HG02798 (cell line): ENCODE data around the gene TMEM255B.
"Not testable (repeated sequence)": the region's sequence is repeated elsewhere in the genome, so short reads cannot be mapped to it uniquely, and the experiment has no call there.

Source experiments
- ATAC-seq: cut with Tn5 transposase; IDR thresholded peaks from one replicate; pipeline ENCODE4 v1.9.1; 2021; ENCODE audit warnings: mild to moderate bottlenecking; ENCODE audit not compliant: unreplicated experiment, poor library complexity

TMEM255B gene

DNA sequence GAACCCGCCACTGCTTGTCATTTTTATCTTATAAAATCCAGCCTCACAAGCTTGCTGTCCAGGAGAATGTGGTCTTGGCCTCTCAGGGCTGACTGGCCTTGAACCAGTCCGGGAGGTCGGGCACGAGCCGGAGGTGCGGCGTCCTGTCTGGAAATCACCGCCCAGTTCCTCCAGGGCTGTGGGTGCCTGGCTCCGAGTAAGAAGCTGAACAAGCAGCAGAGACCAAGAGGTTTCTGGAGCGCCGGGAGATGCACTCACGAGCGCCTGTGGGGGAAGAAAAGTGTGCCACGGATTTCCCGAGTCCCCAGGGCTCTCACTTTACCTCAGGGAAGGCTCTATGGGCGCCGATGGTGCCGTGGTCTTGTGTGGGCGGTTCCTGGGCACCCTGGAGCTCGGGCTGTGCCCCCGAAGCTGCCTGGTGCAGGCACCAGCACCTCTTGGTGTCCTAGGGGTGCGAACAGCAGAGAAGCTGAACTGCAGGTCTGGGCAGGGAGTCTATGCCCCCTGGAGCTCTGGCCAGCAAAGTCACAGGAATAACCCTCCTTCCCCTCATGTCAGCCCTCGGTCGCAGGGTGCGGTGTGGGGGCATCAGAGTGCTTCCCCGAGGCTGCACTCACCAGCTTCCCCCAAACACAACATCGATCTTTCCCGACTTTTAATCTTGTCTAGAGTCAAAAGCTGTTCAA, 54.9 kb downstream of the TMEM255B start:
- no peak for ATAC-seq

DNA sequence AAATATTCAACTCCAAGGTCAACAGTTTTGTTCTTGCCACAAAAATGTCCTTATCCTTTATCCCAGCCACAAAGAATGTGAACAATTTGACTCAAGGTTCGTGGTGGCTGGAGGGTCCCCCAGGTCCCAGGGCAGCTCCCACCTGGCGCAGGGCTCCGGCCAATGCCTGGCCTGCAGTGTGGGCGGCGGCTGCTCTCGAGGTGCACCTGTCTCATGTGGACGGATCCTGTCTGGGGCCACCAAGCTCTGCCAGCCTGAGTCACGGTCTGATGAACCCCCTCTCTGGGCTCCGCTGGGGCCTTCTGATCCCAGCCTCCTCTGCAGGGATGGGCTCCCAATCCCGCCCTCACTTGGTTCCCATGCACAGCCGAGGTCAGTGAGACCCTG, 55.4 kb downstream of the TMEM255B start:
- ATAC-seq: no peak

DNA sequence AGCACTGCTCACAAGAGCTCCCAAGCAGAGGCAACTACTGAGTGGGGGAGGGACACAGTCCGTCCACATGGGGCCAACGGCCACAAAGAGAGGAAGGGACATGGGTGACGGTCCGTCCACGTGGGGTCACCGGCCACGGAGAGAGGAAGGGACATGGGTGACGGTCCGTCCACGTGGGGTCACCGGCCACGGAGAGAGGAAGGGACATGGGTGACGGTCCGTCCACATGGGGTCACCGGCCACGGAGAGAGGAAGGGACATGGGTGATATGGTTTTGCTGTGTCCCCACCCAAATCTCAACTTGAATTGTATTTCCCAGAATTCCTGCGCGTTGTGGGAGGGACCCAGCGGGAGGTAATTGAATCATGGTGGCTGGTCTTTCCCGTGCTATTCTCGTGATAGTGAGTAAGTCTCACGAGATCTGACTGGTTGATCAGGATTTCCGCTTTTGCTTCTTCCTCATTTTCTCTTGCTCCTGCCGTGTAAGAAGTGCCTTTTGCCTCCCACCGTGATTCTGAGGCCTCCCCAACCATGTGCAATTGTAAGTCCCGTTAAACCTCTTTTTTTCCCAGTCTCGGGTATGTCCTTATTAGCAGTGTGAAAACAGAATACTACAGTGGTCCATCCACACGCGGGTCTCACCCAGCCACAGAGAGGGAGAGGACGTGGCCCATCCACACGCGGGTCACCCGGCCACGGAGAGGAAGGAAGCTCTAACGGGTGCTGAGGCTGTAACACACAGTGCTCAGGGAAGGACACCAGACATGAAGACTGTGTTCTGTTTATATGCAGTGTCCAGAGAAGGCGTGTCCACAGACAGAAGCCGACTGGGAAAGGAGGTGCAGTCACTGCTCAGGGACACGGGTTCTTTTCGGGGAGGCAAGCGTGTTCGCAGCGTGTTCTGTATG, 56.4 kb downstream of the TMEM255B start:
- no peak for ATAC-seq

GRCh38 chr13:113816254-113816929, 57.4 kb downstream of the TMEM255B start:
- no peak for ATAC-seq

- ATAC-seq: peak; percentile 58
Measured at GRCh38 chr13:113816946-113817859, 58.2 kb downstream of the TMEM255B start.

GRCh38 chr13:113817860-113818691, 59.0 kb downstream of the TMEM255B start:
- no peak for ATAC-seq

- ATAC-seq: no peak
Measured at GRCh38 chr13:113818700-113819295, 59.8 kb downstream of the TMEM255B start.

DNA sequence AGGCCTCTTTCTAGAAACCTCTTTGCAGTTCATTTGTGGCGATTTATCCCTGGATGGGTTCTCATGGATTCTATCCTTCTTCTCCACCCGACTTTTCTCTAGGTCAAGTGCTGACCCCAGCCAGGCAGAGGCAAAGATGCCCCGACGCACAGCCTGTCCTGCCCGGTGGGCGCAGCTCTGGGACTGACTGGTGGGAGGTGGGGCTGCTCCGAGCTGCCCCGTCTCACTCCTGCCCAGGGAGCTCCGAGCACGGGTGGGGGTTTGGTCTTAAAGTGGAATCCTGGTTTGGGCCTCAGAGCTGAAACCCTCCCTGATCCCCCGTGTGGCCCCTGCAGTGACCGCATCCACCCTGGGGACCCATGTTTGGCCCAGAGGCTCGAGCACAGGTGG, 60.3 kb downstream of the TMEM255B start:
- ATAC-seq: no peak

DNA sequence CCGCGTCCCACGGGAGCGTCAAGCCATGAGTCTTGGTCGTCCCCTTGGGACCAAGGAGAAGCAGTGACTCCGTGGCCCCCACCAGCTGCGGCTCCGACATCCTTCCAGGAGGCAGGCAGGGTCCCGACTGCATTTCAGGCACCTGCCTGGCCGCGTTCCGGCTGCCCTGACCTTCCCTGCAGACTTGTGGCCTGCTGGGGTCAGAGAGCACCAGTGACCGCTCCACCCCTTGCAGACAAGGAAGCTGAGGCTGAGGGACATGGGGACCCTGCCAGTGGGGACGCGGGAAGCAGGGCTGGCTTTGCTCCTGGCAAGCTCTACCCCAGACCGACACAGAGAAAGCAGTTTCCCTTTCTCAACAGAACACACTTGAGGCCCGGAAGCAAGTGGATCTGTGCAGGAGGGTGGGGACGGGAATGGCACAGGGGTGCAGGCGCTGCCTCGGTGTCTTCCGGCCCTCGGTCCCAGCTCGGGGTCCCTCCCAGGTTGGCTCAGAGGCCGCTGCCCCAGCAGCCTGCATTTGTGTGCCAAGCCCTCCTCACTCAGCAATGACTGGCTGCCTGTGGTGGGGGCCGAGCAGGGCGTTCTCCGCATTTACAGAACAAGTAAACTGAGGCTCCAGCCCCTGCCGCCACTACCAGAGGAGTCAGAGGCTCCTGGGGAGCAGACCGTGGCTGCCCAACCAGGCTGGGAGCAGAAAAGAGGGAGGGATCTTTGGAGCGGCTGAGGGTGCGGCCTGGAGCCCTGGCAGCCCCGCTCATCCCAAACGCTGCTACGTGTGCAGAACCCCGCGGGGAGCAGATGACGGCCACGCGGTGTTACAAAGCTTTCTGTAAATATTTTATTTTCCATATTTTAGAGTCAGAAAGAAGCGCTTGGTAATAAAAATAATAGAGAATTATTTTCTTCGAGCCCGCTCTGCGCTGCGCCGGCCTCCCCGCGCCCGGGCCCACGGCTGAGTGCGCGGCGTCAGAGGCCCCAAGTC, 61.0 kb downstream of the TMEM255B start:
- no peak for ATAC-seq

DNA sequence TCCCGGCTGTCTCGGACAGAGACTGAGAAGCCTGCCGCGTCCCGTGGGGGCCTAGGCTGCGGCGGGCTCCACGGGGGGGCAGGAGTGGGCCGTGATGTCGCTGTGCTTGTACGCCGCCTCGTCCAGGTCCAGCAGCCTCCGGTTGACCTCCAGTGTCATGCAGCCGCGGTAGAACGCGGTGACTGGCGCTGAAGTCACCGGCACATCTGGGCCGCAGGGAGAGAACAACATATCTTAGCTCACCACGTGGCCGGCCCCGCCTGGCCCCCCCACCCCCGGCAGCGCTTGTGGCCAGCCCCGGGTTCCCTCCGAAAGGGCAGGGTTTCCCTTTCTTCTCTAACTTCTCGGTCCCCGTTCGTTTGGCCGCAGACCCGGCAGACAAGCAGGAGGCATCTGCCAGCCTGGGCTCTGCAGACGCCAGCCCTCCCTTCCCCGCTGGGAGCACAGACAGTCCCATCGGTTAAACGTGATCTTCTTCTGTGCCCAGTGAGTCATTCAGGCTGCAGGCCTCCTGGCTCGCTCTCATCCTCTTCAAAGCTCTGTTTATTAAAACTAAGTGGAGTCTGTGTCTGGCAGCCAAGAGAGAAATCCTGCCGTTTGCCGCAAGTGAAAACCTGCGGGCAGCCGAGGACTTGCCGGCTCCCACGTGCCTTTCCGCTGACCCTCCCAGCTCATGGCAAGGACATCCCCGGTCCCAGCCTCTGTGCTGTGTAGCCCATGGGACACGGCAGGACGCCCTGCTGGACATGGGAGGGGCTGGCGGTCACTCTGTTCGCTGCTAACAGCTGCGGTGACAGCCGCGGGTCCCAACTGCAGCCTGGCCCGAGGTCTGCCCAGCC, 62.0 kb downstream of the TMEM255B start:
- ATAC-seq: no peak

- ATAC-seq: no peak
Measured at GRCh38 chr13:113821847-113822246, 62.8 kb downstream of the TMEM255B start.

DNA sequence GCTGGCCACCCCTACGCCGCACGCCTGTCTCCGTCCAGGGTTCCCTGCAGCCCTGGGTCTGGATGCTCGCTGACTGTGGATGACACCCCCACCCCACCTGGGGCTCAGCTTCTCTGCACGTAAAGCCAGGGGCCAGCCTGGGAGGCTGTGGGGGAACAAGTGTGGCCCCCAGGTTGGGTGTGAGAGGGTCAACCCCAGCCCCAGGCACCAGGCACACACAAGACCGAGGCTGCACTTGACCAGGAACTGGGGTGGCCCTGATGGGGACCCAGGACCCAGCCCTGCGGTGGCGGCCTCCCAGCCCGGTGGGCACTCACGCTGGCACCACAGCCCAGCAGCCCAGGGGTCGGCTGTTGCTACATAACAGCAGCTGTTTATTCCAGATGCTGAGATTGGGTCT, 63.2 kb downstream of the TMEM255B start:
- no peak for ATAC-seq

DNA sequence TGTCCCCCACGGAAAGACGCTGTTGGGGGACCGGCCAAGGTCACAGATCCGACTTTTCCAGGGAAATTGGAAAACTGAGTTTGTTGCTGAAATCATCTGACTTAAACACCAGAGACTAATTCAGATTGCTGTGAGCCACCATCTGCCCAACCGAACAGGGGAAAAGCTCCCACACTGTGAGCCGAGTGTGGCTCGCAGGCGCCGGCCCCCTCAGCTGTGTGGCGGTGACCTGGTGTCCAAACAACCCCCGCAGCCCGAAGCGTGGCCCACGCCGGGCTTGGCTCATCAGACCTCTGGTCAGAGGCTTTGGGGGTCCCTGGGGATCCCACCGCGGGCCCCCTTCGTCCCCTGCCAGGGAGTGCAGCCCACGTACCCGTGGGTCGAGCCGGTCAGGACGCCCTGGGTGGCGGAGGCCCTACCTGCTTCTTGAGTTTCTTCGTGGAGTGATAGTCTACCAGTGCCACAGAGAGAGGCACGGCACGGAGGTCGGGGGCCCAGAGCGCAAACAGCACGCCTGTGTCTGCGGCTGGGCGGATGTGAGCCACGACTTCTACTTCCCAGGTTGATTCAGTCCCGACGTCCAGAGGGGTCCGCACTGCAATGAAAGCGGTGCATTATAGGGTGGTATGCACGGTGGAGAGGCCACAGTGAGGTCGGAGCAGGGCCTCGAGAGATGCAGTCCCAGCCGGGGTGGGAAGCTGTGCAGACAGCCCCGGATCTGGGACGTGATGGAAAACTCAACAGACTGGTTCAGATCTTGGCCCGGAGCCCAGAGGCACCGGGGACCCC, 64.1 kb downstream of the TMEM255B start:
- ATAC-seq: no peak

GRCh38 chr13:113823771-113824170, 64.7 kb downstream of the TMEM255B start:
- ATAC-seq: no peak

GRCh38 chr13:113825841-113826240, 66.8 kb downstream of the TMEM255B start:
- ATAC-seq: no peak

DNA sequence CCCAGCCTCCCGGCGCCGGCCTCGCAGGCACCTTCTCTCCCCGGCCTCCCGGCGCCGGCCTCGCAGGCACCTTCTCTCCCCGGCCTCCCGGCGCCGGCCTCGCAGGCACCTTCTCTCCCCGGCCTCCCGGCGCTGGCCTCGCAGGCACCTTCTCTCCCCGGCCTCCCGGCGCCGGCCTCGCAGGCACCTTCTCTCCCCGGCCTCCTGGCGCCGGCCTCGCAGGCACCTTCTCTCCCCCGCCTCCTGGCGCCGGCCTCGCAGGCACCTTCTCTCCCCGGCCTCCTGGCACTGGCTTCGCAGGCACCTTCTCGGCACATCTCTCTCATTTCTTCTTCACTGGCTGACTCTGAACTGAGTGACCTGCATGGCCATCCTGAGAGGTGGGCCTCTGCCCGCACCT, 67.4 kb downstream of the TMEM255B start:
- ATAC-seq: not testable (repeated sequence)
